GM10248 (cell line): ENCODE results near the gene ADCY1.

ENCODE experiments used
- CTCF ChIA-PET: fragments of 300-600 bp; sonication (Branson Sonifier 250); formaldehyde crosslinking; extraction: SDS; loops from one replicate; lab custom pipeline; 2021; ENCODE audit warnings: antibody characterized with exemption; lab: Yijun Ruan, JAX
- POLR2A ChIA-PET: fragments of 350-650 bp; sonication (Branson Sonifier 250); formaldehyde crosslinking; extraction: SDS; loops from one replicate; lab custom pipeline; 2020; ENCODE audit warnings: antibody characterized with exemption; lab: Yijun Ruan, JAX
- DNase-seq: peaks from one replicate; pipeline ENCODE4 v3.0.0; 2012; ENCODE audit errors: extremely low spot score
- CTCF ChIP-seq: IDR thresholded peaks from 2 replicates; pipeline ENCODE4 v1.5.1; 2012; ENCODE audit warnings: mild to moderate bottlenecking, low read depth; ENCODE audit errors: extremely low read depth, missing control alignments, control extremely low read depth

The ADCY1 gene

GRCh38 chr7:45563941-45564461 is 10.2 kb upstream of the ADCY1 start:
- POLR2A ChIA-PET: no interaction called here

GRCh38 chr7:45564485-45564884 is 9.7 kb upstream of the ADCY1 start:
- no peak for TF ChIP-seq CTCF
- CTCF ChIA-PET: no interaction called here
- POLR2A ChIA-PET: no interaction called here
- no peak for DNase-seq

More at GRCh38 chr7:45563941-45564461, 10.2 kb upstream of the ADCY1 start:
- TF ChIP-seq CTCF: no peak
- CTCF ChIA-PET: no interaction called here
- DNase-seq: no peak

- TF ChIP-seq CTCF: no peak
- ChIA-PET CTCF (no interaction called here), POLR2A (no interaction called here)
These were observed 9.2 kb upstream of the ADCY1 start for GRCh38 chr7:45564886-45565455.

GRCh38 chr7:45566386-45566785 is 7.8 kb upstream of the ADCY1 start:
- DNase-seq: no peak
- POLR2A ChIA-PET: no interaction called here
- no peak for TF ChIP-seq CTCF
- CTCF ChIA-PET: interaction anchor here (1.3 kb wide), 1 partner anchor 12 kb away, joined by 4 read pairs; no protein-coding TSS in a partner anchor

More at GRCh38 chr7:45564886-45565455, 9.2 kb upstream of the ADCY1 start:
- peak; percentile 5 for DNase-seq

GRCh38 chr7:45566961-45567360 is 7.2 kb upstream of the ADCY1 start:
- POLR2A ChIA-PET: no interaction called here

GRCh38 chr7:45567713-45568112 is 6.5 kb upstream of the ADCY1 start:
- no peak for TF ChIP-seq CTCF
- no peak for DNase-seq
- ChIA-PET POLR2A (no interaction called here), CTCF (interaction anchor here (1.3 kb wide), 1 partner anchor 11 kb away, joined by 4 read pairs; no protein-coding TSS in a partner anchor)

More at GRCh38 chr7:45566961-45567360, 7.2 kb upstream of the ADCY1 start:
- no peak for DNase-seq
- CTCF ChIA-PET: interaction anchor here (1.3 kb wide), 1 partner anchor 12 kb away, joined by 4 read pairs; no protein-coding TSS in a partner anchor
- TF ChIP-seq CTCF: no peak
